HG03354 (cell line): ENCODE measurements around the gene LRP3.
"Not testable (repeated sequence)": the region's sequence is repeated elsewhere in the genome, so short reads cannot be mapped to it uniquely, and the experiment has no call there.

Experiments
- ATAC-seq: cut with Tn5 transposase; IDR thresholded peaks from one replicate; pipeline ENCODE4 v1.9.1; 2021; ENCODE audit warnings: mild to moderate bottlenecking; ENCODE audit not compliant: unreplicated experiment, poor library complexity, severe bottlenecking

The LRP3 gene

DNA sequence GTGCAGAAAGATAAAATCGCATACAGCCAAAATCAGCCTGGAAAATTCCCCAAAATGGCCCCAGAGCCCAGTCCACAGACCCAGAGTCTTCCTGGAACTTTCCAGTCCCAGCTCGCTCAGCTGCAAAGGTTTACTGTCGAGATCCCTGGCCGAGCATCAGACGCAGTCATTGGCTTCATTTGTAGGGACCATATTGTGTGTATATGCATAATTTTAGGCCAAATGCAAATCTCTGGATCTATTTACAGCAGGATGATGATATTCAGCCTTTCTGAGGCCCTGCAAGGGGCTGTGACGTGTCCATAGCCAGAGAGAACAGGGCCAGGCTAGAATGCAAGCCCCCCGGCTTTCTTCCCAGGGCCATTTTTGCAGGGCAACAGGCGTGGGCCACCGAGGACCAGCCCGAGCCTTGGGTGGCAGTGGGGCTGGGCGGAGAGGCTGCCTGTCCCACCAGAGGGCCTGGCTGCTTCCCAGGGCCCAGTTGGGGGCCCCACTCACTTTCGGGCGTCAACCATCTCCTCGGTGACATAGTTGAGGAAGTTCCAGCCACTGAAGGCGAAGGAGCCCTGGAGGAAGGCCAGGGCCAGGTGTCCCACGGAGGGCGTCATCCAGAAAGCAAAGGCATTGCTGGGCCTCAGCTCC lies 17.8 kb downstream of the LRP3 start:
- no peak for ATAC-seq

DNA sequence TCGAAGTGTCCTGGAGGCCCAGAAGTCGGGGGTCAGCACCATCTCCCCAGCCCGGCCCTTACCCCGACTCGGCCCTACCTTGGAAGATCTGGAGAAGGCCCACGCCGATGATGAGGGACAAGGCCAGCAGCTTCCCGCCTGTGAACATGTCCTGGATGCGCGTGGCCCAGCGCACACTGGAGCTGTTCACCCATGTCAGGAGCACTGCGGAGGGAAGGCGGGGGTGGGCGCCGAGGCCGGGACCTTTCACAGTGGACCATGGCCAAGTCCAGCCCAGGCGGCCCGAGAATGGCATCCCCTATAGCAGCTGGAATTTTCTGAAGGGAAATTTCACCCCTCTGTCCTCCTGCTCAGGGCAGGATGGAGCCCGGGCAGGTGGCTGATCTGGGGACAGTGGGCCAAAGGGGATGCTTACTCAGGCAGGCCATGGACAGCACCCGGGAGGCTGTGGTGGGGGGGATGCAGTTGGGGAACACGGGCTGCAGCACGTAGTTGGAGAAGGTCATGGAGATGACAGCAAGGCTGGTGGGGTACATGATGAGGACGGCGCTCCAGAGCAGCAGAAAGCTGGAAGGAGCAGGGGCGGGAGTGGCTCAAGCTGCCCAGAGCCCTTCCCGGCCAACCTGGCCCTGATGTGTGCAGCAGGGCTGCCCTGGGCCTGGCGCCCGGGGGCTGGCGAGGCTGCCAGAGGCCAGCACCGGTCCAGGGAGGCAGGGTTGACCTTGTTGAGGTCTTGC lies 18.5 kb downstream of the LRP3 start:
- ATAC-seq, result no peak

DNA sequence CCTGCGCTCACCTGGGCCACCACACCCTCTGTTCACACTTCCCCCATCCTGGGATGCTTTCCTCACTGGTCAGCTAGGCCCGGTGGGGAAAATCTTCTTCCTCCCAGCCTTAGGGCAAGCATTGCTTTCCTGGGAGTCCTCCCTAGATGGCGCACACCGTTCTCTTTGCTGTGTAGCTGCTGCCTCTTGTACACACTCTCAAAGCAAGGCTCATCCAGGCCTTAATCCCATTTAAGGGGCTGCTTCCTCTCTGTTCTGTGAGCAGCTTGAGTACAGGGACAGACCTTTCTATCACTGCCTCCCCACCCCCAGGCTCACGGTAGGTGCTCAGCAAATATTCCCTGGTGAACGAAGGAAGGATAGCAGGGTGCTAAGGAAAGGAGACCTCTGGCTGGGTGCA lies 20.5 kb downstream of the LRP3 start:
- ATAC-seq, result no peak

DNA sequence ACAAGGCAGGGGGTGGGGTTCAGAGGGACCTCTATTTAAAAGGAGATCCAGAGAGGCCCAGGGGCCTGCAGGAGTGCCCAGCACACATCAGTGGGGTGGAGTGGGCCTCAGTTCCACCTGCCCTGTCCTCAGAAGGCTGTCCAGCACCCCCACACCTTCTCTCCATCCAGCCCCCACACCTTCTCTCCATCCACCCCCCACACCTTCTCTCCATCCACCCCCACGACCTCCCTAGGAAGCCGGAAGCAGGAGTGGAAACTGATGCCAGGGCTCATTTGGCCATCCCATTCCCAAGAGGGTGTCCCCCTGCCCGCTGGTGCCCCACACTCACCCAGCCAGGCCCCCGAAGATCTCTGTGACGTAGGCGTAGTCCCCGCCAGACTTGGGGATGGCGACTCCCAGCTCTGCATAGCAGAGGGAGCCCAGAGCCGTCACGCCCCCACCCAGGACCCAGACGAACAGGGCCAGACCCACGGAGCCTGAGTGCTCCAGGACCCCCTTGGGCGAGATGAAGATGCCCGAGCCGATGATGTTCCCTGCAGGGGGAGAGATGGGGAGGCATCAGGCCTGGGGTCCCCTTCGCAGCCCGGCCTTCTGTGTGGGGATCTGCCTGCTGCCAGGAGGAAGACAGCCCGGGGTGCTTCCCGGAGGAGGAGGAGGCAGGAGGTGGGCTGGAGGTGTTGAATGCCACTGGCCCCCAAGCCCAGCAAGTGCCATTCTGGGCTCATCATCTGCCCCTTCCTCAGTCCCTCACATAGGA lies 21.5 kb downstream of the LRP3 start:
- ATAC-seq, result no peak

DNA sequence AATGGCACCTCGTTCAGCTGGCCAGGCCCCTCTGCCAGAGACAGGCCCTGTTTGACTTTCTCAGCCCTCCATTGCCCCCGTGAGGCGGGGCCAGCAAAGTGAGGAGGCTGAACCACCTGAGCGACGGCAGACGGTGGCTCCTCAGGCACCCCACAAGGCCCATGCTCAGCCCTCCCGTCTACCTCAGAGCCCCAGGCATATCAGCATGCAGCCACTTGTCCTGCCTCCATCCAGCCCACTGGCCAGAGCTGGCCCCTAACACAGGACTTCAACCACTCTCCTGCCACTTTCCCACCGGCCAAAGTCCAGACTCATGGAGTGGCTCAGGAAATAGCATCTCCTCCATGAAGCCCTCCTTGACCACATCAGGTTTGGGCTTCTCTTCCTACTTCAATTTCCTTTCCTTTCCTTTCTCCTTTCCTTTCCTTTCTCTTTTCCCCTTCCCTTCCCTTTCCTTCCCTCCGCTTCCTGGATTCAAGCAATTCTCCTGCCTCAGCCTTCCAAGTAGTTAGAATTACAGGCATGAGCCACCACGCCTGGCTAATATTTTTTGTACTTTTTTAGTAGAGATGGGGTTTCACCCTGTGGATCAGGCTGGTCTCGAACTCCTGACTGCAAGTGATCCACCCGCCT lies 22.2 kb downstream of the LRP3 start:
- ATAC-seq, result no peak

DNA sequence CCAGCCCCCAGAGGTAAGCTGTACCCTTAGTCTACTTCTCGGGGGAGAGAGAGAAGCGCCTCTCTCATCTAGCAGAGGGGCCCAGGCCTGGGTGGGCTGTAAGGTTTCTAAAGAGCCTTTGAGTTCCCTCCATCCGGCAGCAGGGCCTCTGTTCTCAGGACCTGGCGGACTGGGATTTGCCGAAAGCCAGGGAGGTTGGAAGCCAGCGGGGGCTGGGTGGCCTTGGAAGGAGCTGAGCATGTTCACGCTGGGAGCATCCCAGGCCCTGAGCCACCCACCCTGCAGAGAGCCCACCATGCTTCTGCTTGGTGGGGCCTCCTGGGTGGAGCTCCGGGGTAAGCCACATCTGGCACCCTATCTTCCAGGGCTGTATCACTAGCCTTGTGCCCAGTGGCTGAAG lies 23.8 kb downstream of the LRP3 start:
- no peak for ATAC-seq

DNA sequence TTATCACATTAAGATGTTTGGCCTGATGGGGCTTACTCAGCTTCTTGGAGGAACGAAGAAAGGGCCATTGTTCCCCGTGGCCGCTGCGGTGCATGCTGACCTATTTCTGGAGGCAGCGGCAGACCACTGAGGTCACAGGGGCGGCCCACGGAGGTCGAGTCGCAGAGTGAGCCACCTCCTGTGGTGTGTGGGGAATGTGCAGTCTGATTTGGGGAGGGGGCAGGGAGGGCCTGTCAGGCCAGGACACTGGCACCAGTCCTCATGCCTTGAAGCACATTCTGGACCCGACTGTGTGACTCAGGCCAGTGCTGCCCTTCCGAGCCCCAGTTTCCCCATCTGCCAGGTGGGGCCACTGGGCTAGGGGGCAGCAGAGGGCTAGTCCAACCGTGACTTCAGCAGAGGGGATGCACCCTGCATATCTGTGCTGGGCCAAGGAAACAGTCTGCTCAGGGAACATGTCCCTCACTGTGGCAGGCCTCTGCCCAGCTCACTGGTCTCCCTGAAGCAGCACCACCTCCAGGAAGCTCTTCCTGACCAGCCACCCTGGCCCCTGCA lies 25.2 kb downstream of the LRP3 start:
- ATAC-seq, result no peak

DNA sequence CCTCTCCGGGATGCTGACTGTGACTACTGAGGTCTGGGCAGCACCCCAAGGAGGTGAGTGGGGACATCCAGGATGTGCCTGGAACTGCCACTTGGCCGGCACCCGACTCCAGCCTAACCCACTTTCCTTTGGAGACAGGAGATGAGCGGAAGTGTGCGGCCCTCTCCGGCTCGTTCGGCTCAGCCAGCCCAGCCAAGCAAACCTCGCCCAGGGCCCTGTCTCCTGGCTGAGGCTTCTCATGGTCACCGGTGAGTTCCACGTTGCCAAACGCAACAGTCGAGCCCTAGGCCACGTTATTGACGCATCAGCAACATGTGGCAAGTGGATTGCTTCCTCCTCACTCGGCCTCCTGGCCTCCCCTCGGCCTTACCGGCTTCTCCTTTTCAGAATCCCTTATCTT lies 26.0 kb downstream of the LRP3 start:
- no peak for ATAC-seq

DNA sequence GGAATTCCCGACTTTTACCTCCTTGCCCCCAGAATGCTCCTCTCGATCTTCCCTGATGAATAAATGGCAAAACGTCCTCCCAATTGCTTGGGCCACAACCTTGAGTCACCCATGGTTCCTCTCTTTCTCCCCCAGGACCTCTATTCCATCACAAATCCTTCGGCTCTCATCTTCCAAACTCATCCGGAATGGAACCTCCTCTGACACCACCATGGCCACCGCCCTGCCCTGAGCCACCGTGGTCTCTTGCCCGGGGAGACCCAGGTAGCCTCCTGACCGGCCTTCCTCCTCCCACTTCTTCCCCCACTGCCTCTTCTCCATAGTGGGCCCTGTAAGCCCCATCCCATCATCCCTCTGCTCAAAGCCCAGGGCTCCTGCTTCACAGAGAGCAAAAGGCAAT lies 26.6 kb downstream of the LRP3 start:
- ATAC-seq, result no peak

DNA sequence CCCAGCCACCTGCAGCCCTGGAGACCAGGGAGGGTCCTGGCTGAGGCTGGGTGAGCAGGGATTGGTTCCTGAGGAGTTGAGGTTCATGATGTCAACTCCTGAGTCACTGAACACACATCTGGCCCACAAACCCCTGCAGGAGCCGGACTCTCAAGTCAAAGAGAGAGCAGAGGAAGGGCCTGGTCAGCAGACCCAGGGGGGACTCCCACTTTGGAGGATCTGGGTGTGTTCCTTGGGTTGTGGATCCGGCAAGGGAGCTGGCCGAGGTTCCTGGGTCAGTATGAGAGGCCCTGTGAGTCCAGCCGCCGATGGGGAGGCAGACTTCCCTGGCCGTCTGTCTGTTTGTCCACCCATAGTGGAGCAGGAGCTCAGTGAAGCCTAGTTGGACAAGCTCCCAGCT lies 27.5 kb downstream of the LRP3 start:
- no peak for ATAC-seq

DNA sequence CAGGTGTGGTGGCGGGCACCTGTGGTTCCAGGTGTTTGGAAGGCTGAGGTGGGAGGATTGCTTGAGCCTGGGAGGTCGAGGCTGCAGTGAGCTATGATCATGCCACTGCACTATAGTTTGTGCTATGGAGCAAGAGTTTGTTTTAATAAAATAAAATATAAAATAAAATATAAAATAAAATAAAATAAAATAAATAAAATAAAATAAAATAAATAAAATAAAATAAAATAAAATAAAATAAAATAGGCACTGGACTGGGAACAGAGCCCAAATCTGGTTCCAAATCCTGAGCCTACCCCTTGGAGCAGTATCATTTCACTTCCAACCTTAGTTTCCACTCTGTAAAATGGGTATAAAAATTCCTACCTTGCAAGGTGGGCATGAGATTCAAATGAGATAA lies 28.1 kb downstream of the LRP3 start:
- not testable (repeated sequence) for ATAC-seq

DNA sequence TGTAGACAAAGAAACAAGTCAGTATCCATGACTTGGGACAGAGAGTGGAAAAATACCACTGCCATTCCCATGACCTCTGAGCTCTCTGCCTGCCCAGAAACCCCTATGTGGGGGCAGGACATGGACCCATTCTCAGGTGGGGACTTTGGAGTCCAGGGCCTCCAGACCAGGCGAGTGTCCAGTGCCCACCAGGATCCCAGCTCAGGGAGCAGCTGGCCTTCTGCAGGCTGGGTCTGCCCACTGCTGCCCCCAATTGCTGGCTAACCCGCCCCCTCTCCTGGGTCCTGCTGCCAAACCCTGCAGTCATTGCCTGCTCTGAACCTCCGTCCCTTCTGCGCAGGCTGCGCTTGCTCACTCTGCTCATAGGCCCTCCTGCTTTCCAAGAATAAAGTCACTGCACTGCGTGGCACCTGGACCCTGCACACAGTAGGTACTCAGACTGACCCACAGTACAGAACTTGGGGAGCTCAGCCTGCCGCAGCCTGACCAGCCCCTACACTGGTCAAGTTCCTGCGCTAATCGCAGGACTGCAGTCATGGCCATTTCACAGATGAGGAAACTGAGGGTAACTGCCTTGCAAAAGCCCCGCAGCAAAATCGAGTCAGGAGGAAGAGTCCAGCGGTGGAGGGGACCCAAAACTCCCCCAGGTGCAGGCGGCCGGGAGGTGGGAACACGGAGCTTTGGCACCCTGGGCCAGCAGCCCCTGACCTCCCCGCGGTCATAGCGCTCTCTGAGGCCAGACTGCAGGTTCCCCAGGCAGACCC lies 30.7 kb downstream of the LRP3 start:
- ATAC-seq, result no peak

DNA sequence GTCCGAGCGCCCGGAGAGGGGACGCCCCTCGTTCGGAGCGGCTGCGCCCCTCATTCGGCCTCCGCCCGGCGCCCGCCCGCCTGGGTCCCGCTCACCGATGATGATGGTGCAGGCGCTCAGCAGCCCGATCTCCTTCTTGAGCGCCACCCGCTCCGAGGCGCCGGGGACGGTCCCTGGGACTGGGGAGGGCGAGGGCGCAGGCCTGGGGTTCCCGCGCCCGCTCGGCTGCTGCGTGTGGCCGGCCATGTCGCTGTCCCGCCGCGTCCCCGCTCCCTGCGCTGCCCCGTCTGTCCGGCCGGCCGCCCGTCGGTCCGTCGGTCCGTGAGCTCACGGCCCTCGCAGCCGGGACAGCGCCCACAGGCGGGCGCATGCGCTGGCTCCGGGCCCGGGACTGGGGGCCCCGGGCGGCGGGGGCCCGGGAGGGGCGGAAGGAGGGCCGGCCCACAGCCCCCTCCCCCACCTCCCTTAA lies 31.4 kb downstream of the LRP3 start, which contains the start of gene SLC7A10:
TSS of gene SLC7A10 (minus strand) at position 393 of the 469 bp plus-strand sequence. CDS start at position 246, 147 bp downstream.
- no peak for ATAC-seq

DNA sequence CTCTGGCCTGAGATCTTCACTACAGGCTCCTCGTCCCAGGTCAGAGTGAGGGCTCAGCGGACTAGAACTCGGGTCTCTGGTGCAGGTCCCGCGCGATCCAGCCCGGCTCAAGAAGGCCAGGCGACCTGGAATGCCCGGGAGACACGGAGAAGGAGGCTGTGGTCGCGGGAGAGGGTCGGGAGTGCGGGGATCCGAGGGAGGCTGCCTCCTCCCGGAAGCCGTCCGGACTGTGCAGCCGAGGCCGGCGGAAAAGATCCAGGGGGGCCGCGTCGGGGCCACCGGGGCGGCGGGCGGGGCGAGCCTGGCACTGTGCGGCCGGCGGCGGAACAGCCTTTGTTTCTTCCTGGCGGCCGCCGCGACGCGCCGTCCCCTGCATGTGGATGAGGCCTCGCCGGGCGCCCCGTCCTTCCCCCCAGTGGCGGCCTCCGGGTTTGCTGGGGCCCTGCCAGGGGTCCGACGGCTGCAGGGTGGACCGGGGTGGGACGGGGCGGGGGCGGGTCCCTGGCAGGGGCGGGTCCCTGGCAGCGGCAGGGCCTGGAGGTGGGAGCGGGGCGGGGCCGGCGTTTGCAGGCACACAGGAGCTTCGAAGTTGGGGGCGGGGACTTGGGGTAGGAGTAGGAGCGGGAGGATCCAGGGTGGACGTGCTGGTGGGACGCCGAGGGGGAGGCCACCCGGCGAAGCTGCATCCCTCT lies 32.6 kb downstream of the LRP3 start:
- no peak for ATAC-seq

DNA sequence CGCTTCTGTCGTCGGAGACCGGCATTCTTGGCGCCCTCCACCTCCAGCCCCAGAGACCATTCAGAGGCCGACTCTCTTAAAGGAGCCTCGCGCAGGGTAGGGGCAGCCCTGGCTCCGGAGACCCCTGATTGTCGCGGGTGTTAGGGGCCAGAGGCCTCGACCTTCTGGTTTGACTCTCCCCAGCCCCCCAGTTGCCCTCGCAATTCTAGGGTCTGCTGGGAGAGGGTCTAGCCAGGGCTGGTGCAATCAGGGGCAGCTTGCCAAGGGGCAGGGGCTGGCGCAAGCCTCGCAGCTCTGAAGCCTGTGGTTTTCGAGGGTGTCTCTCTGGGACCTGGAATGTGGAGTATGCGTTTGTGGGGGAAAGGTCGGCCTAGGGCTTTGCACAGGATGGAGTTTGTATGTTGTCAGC lies 33.1 kb downstream of the LRP3 start:
- ATAC-seq, result no peak

DNA sequence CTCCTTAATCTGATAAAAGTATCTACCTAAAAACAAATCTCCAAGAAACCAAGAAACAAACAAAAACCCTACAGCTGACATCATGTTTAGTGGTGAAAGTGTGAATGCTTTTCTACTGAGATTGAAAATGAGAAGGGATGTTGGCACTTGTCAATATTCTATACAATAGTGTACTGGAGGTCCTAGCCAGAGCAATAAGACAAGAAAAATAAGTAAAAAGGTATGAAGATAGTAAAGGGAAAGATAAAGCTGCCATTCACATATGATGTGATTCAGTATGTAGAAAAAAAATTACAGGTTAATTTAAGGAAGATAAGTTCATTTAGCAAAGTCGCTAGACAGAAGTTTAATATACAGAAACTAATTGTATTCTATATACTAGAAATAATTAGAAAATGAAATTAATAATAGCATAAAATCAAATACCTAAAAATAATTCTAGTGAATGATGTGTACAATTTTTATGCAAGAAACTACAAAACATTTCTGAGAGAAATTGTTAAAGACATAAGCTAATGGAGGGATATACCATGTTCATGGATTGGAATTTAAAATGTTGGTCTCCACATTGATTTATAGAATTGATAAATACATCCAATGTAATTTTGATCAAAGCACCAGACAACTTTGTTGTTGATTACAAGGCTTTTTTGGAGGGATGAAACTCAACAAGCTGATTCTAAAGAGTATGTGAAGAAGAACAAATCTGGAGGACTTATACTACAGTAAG lies 33.9 kb downstream of the LRP3 start:
- no peak for ATAC-seq

DNA sequence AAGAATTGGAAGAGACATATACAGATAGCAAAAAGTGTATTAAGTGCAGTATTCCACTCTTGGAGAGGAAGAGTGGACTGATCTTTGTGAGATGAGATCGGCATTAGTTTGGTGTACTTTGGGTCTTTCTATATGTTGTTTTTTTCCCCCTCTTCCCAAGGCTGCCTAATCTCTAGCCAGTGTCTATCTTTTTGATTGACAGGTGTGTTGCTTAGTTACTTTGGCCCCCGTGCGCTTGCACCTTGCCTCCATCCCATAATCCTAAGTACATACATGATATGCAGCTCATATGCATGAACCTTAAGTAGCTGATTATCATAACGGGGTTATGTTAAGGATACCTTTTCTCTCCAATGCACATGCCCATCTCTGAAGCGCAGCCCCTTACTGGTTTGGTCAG lies 35.8 kb downstream of the LRP3 start:
- ATAC-seq, result no peak

DNA sequence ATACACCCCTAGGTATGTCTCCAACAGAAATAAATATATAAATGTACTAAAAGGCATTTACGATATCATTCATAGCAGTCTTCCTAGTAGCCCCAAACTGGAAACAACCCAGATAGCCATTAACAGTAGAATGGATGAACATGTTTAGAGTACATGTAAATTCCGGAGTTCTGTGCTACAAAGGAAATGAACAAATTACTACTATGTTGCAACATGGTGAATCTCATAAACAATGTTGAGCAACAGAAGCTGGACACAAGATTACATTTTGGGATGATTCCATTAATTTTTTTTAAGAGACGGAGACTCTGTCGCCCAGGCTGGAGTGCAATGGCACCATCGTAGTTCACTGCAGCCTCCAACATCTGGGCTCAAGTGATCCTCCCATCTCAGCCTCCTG lies 37.4 kb downstream of the LRP3 start:
- no peak for ATAC-seq
